Osteocyte (in vitro differentiated cells): ENCODE measurements around the gene CEACAM6. TPM values are rescaled to one million over a fixed set of nuclear protein-coding genes. Genes with fewer than 3 reads are reported as not detected.

Source experiments
- DNase-seq: peaks from one replicate; pipeline ENCODE4 v3.0.0; 2021; ENCODE audit warnings: mixed read lengths; ENCODE audit not compliant: unreplicated experiment; ENCODE audit errors: extremely low spot score
- H3K27ac Mint-ChIP-seq: one replicate; pipeline ENCODE4 v1.8.0; 2021; ENCODE audit warnings: mild to moderate bottlenecking, mixed read lengths; ENCODE audit not compliant: unreplicated experiment
- H3K27me3 Mint-ChIP-seq: one replicate; pipeline ENCODE4 v1.8.0; 2021; ENCODE audit warnings: mixed read lengths; ENCODE audit not compliant: unreplicated experiment
- H3K36me3 Mint-ChIP-seq: one replicate; pipeline ENCODE4 v1.8.0; 2021; ENCODE audit warnings: mixed read lengths; ENCODE audit not compliant: unreplicated experiment
- H3K4me1 Mint-ChIP-seq: one replicate; pipeline ENCODE4 v1.8.0; 2021; ENCODE audit warnings: mixed read lengths; ENCODE audit not compliant: unreplicated experiment
- H3K4me3 Mint-ChIP-seq: one replicate; pipeline ENCODE4 v1.8.0; 2021; ENCODE audit warnings: mild to moderate bottlenecking, moderate library complexity, mixed read lengths; ENCODE audit not compliant: unreplicated experiment
- H3K9me3 Mint-ChIP-seq: one replicate; pipeline ENCODE4 v1.8.0; 2021; ENCODE audit warnings: mixed read lengths; ENCODE audit not compliant: unreplicated experiment
- CTCF ChIP-seq: fragments of 200-600 bp; sonication (generic); IDR thresholded peaks from 2 replicates; pipeline ENCODE4 v1.5.0; 2021; ENCODE audit warnings: antibody characterized with exemption, mild to moderate bottlenecking, moderate library complexity
- total RNA-seq: library from RNA; stranded (reverse); gene quantifications from 2 replicates; pipeline ENCODE4 v1.2.1, GENCODE V29; 2021

The CEACAM6 gene
- total RNA-seq, 1 donor from 2014 or later: not detected

GRCh38 chr19:41740415-41741243 is 14.7 kb upstream of the CEACAM6 start:
- no peak for TF ChIP-seq CTCF
- no peak overlapping the region for H3K27ac Mint-ChIP-seq
- no peak for DNase-seq
- H3K27me3 Mint-ChIP-seq: peaks cover 23% of the 10 kb centered on the region
- H3K9me3 Mint-ChIP-seq: no peaks in the 10 kb centered on the region
- H3K36me3 Mint-ChIP-seq: no peaks in the 10 kb centered on the region
- no peaks in the 10 kb centered on the region for H3K4me1 Mint-ChIP-seq
- no peak overlapping the region for H3K4me3 Mint-ChIP-seq

- peaks cover 28% of the 10 kb centered on the region for H3K27me3 Mint-ChIP-seq
- no peaks in the 10 kb centered on the region for H3K9me3 Mint-ChIP-seq
- no peak overlapping the region for H3K4me3 Mint-ChIP-seq
- no peaks in the 10 kb centered on the region for H3K36me3 Mint-ChIP-seq
- DNase-seq: no peak
- no peaks in the 10 kb centered on the region for H3K4me1 Mint-ChIP-seq
- no peak overlapping the region for H3K27ac Mint-ChIP-seq
- no peak for TF ChIP-seq CTCF
Observed at GRCh38 chr19:41741244-41741554, 14.1 kb upstream of the CEACAM6 start.

GRCh38 chr19:41744850-41745249 is 10.5 kb upstream of the CEACAM6 start:
- Mint-ChIP-seq H3K27ac (no peak overlapping the region), H3K4me3 (no peak overlapping the region), H3K4me1 (no peaks in the 10 kb centered on the region), H3K27me3 (peaks cover 31% of the 10 kb centered on the region), H3K36me3 (no peaks in the 10 kb centered on the region), H3K9me3 (no peaks in the 10 kb centered on the region)
- no peak for DNase-seq
- TF ChIP-seq CTCF: no peak

- Mint-ChIP-seq H3K36me3 (no peaks in the 10 kb centered on the region), H3K4me3 (no peak overlapping the region), H3K9me3 (no peaks in the 10 kb centered on the region), H3K4me1 (no peaks in the 10 kb centered on the region), H3K27me3 (peaks cover 32% of the 10 kb centered on the region), H3K27ac (no peak overlapping the region)
- TF ChIP-seq CTCF: no peak
- no peak for DNase-seq
Observed at GRCh38 chr19:41745756-41746155, 9.6 kb upstream of the CEACAM6 start.

GRCh38 chr19:41746593-41747227 is 8.6 kb upstream of the CEACAM6 start:
- no peaks in the 10 kb centered on the region for H3K4me1 Mint-ChIP-seq
- no peaks in the 10 kb centered on the region for H3K36me3 Mint-ChIP-seq
- DNase-seq: no peak
- no peaks in the 10 kb centered on the region for H3K9me3 Mint-ChIP-seq
- H3K4me3 Mint-ChIP-seq: no peak overlapping the region
- H3K27ac Mint-ChIP-seq: no peak overlapping the region
- peaks cover 35% of the 10 kb centered on the region for H3K27me3 Mint-ChIP-seq
- TF ChIP-seq CTCF: peak; percentile 51
